Spleen (tissue), 7 donors: ENCODE results near the gene GRK3.

Source experiments
- POLR2AphosphoS5 ChIP-seq, 3 donors: sonication (generic); formaldehyde crosslinking; IDR thresholded peaks; one replicate each; pipeline ENCODE4 v1.5.1; 2017; ENCODE audit warnings: antibody characterized with exemption in 3 of 3
- TF ChIP-seq, protein P1 (sequence below), 11 experiments: fragments of 200-600 bp in 7 of 11; fragments of 450-650 bp in 4 of 11; sonication (generic) in 4 of 11; IDR thresholded peaks in 8 of 11; conservative IDR thresholded peaks in 3 of 11; 1 replicate in 7 of 11; 2 replicates in 4 of 11; pipeline versions ENCODE4 v1.4.0 to v1.8.0; 2016 to 2021; ENCODE audit warnings: antibody characterized with exemption in 11 of 11, inconsistent platforms in 4 of 11, mild to moderate bottlenecking in 1 of 11
- donor health status: DM: no; HTN: no; CAD: no; lungs with moderate emphysema.
- donor health status: DM: no; HTN: no; CAD: no.
- donor health status: DM: no; HTN: no; CAD: no.

DNA sequence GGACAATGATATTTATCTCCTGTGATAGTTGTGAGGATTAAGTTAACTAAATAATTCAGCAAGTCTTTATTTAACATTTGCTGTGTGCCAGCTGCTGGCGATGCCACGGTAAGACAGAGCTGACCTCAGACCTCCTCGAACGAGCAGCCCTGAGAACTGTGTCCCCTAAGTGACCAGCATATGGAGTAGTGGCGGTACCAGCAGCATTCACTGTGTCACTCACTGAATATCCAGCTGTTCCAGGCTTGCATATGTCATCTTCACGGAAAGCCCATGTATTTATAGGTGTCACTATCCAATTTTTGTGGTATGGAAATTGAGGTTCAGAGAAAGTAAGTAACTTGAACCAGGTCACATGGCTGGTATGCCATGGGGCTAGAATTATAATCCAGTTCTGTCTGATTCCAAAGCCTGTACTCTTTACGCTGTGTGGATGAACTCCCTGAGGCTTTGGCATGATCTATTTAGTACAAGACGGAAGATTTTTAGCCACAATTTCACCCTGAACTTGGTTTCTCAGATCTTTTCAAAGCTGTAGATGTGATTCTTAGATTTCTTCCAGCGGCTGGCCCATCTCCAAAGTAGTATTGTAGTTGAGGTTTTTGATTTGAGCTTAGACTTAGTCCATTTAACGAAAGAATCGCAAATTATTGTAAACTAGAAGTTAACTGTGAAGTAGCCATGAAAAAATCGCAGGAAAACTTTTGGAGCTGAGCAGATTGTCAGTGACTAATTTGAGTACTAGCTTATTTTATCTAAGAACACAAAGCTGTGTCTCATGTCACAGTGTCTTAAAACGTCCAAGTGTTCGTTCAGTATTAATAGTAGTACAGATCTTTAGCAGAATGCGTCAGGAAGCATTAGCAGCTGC is 128.2 kb downstream of the GRK3 start:
- TF ChIP-seq, protein P1, sequence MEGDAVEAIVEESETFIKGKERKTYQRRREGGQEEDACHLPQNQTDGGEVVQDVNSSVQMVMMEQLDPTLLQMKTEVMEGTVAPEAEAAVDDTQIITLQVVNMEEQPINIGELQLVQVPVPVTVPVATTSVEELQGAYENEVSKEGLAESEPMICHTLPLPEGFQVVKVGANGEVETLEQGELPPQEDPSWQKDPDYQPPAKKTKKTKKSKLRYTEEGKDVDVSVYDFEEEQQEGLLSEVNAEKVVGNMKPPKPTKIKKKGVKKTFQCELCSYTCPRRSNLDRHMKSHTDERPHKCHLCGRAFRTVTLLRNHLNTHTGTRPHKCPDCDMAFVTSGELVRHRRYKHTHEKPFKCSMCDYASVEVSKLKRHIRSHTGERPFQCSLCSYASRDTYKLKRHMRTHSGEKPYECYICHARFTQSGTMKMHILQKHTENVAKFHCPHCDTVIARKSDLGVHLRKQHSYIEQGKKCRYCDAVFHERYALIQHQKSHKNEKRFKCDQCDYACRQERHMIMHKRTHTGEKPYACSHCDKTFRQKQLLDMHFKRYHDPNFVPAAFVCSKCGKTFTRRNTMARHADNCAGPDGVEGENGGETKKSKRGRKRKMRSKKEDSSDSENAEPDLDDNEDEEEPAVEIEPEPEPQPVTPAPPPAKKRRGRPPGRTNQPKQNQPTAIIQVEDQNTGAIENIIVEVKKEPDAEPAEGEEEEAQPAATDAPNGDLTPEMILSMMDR (IDR thresholded peaks at IDR 0.05 in 8 of 11, conservative IDR thresholded peaks at IDR 0.05 in 3 of 11) = no peak
- no peak for TF ChIP-seq POLR2AphosphoS5 (IDR thresholded peaks at IDR 0.05)
